OCI-LY1 (cell line): ENCODE results near the gene RHPN2.

Source experiments
- EZH2 ChIP-seq: fragments of 200-600 bp; sonication (generic), shearing (Covaris generic); IDR thresholded peaks from 2 replicates; pipeline ENCODE4 v1.8.0; 2017; ENCODE audit warnings: borderline replicate concordance, mixed run types, mild to moderate bottlenecking, antibody characterized with exemption, low read length, moderate library complexity, mixed read lengths
- TF ChIP-seq, protein P1 (sequence below): fragments of 200-600 bp; sonication (generic), shearing (Covaris generic); IDR thresholded peaks from 2 replicates; pipeline ENCODE4 v1.5.1; 2017; ENCODE audit warnings: mild to moderate bottlenecking, antibody characterized with exemption, low read length, moderate library complexity, mixed read lengths

DNA sequence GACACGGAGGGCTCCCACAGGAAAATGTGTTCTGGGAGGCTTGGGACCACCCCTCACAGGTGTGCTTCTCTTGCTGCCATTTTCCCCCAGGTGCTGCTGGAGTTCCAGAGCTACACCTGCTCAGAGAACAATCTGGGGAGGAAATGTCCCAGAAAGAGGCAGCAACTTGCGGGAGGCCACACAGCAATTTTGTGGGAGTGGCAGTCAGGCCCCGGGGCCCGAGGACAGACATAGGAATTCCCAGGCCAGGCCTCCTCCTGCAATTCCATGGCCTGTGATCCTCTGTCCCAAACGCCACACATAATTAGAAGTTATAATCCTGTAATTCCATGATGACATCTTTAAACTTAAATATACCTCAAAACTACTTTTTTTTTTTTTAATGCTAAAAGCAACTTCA is 1.8 kb downstream of the RHPN2 start:
- TF ChIP-seq, protein P1, sequence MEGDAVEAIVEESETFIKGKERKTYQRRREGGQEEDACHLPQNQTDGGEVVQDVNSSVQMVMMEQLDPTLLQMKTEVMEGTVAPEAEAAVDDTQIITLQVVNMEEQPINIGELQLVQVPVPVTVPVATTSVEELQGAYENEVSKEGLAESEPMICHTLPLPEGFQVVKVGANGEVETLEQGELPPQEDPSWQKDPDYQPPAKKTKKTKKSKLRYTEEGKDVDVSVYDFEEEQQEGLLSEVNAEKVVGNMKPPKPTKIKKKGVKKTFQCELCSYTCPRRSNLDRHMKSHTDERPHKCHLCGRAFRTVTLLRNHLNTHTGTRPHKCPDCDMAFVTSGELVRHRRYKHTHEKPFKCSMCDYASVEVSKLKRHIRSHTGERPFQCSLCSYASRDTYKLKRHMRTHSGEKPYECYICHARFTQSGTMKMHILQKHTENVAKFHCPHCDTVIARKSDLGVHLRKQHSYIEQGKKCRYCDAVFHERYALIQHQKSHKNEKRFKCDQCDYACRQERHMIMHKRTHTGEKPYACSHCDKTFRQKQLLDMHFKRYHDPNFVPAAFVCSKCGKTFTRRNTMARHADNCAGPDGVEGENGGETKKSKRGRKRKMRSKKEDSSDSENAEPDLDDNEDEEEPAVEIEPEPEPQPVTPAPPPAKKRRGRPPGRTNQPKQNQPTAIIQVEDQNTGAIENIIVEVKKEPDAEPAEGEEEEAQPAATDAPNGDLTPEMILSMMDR, result no peak
- no peak for TF ChIP-seq EZH2
